ENCODE data around the gene USP17L18. TPM values are rescaled to one million over a fixed set of nuclear protein-coding genes. Genes with fewer than 3 reads are reported as not detected.

USP17L18 gene
- total and polyA plus RNA-seq, 9 of the 15 experiments (the other 6 are each of a cell fraction or from before 2014, with no cell fraction given), result not detected

Other genes with a start within 250 kb of the USP17L18 start
Only the 7 nearest of the 20 such genes appear.
- gene USP17L13, start 23.7 kb upstream of the USP17L18 start, total RNA-seq (2014; rRNA removed), result not detected in 2 replicates
- not detected in 2 replicates for gene USP17L13, start 23.7 kb upstream of the USP17L18 start, total RNA-seq (2014; rRNA removed; fragmentation: Illumina TruSeq; extraction: Trizol)
- not detected in 2 replicates for gene USP17L13, start 23.7 kb upstream of the USP17L18 start, total RNA-seq (2015; rRNA removed; fragmentation: Illumina TruSeq; extraction: Trizol)
- not detected in 2 replicates for gene USP17L13, start 23.7 kb upstream of the USP17L18 start, total RNA-seq (2021)
- not detected in 2 replicates for gene USP17L13, start 23.7 kb upstream of the USP17L18 start, polyA plus RNA-seq (2011; rRNA removed)
- gene USP17L13, start 23.7 kb upstream of the USP17L18 start, polyA plus RNA-seq (2014; fragmentation: Illumina TruSeq; extraction: Trizol), result not detected in 2 replicates
- not detected for gene USP17L13, start 23.7 kb upstream of the USP17L18 start, polyA plus RNA-seq (2014; fragmentation: Nextera tagmentation; extraction: Ambion mirVana)
- not detected in 2 replicates for gene USP17L13, start 23.7 kb upstream of the USP17L18 start, polyA plus RNA-seq (2014; rRNA removed)
- gene USP17L15, start 14.2 kb upstream of the USP17L18 start, total RNA-seq (2014; rRNA removed), result not detected in 2 replicates
- not detected in 2 replicates for gene USP17L15, start 14.2 kb upstream of the USP17L18 start, total RNA-seq (2014; rRNA removed; fragmentation: Illumina TruSeq; extraction: Trizol)
- not detected in 2 replicates for gene USP17L15, start 14.2 kb upstream of the USP17L18 start, total RNA-seq (2015; rRNA removed; fragmentation: Illumina TruSeq; extraction: Trizol)
- not detected in 2 replicates for gene USP17L15, start 14.2 kb upstream of the USP17L18 start, total RNA-seq (2021)
- gene USP17L15, start 14.2 kb upstream of the USP17L18 start, polyA plus RNA-seq (2011; rRNA removed), result not detected in 2 replicates
- gene USP17L15, start 14.2 kb upstream of the USP17L18 start, polyA plus RNA-seq (2014; fragmentation: Illumina TruSeq; extraction: Trizol), result not detected in 2 replicates
- gene USP17L15, start 14.2 kb upstream of the USP17L18 start, polyA plus RNA-seq (2014; fragmentation: Nextera tagmentation; extraction: Ambion mirVana), result not detected
- not detected in 2 replicates for gene USP17L15, start 14.2 kb upstream of the USP17L18 start, polyA plus RNA-seq (2014; rRNA removed)
- not detected in 2 replicates for gene USP17L17, start 4.8 kb upstream of the USP17L18 start, total RNA-seq (2014; rRNA removed)
- gene USP17L17, start 4.8 kb upstream of the USP17L18 start, total RNA-seq (2014; rRNA removed; fragmentation: Illumina TruSeq; extraction: Trizol), result not detected in 2 replicates
- not detected in 2 replicates for gene USP17L17, start 4.8 kb upstream of the USP17L18 start, total RNA-seq (2015; rRNA removed; fragmentation: Illumina TruSeq; extraction: Trizol)
- not detected in 2 replicates for gene USP17L17, start 4.8 kb upstream of the USP17L18 start, total RNA-seq (2021)
- not detected in 2 replicates for gene USP17L17, start 4.8 kb upstream of the USP17L18 start, polyA plus RNA-seq (2011; rRNA removed)
- not detected in 2 replicates for gene USP17L17, start 4.8 kb upstream of the USP17L18 start, polyA plus RNA-seq (2014; fragmentation: Illumina TruSeq; extraction: Trizol)
- gene USP17L17, start 4.8 kb upstream of the USP17L18 start, polyA plus RNA-seq (2014; fragmentation: Nextera tagmentation; extraction: Ambion mirVana), result not detected
- not detected in 2 replicates for gene USP17L17, start 4.8 kb upstream of the USP17L18 start, polyA plus RNA-seq (2014; rRNA removed)
- gene USP17L19, start 4.7 kb downstream of the USP17L18 start, total RNA-seq (2014; rRNA removed), result not detected in 2 replicates
- gene USP17L19, start 4.7 kb downstream of the USP17L18 start, total RNA-seq (2014; rRNA removed; fragmentation: Illumina TruSeq; extraction: Trizol), result not detected in 2 replicates
- not detected in 2 replicates for gene USP17L19, start 4.7 kb downstream of the USP17L18 start, total RNA-seq (2015; rRNA removed; fragmentation: Illumina TruSeq; extraction: Trizol)
- gene USP17L19, start 4.7 kb downstream of the USP17L18 start, total RNA-seq (2021), result not detected in 2 replicates
- gene USP17L19, start 4.7 kb downstream of the USP17L18 start, polyA plus RNA-seq (2011; rRNA removed), result not detected in 2 replicates
- gene USP17L19, start 4.7 kb downstream of the USP17L18 start, polyA plus RNA-seq (2014; fragmentation: Illumina TruSeq; extraction: Trizol), result not detected in 2 replicates
- not detected for gene USP17L19, start 4.7 kb downstream of the USP17L18 start, polyA plus RNA-seq (2014; fragmentation: Nextera tagmentation; extraction: Ambion mirVana)
- not detected in 2 replicates for gene USP17L19, start 4.7 kb downstream of the USP17L18 start, polyA plus RNA-seq (2014; rRNA removed)
- not detected in 2 replicates for gene USP17L20, start 9.5 kb downstream of the USP17L18 start, total RNA-seq (2014; rRNA removed)
- not detected in 2 replicates for gene USP17L20, start 9.5 kb downstream of the USP17L18 start, total RNA-seq (2014; rRNA removed; fragmentation: Illumina TruSeq; extraction: Trizol)
- gene USP17L20, start 9.5 kb downstream of the USP17L18 start, total RNA-seq (2015; rRNA removed; fragmentation: Illumina TruSeq; extraction: Trizol), result not detected in 2 replicates
- not detected in 2 replicates for gene USP17L20, start 9.5 kb downstream of the USP17L18 start, total RNA-seq (2021)
- not detected in 2 replicates for gene USP17L20, start 9.5 kb downstream of the USP17L18 start, polyA plus RNA-seq (2011; rRNA removed)
- not detected in 2 replicates for gene USP17L20, start 9.5 kb downstream of the USP17L18 start, polyA plus RNA-seq (2014; fragmentation: Illumina TruSeq; extraction: Trizol)
- not detected for gene USP17L20, start 9.5 kb downstream of the USP17L18 start, polyA plus RNA-seq (2014; fragmentation: Nextera tagmentation; extraction: Ambion mirVana)
- gene USP17L20, start 9.5 kb downstream of the USP17L18 start, polyA plus RNA-seq (2014; rRNA removed), result not detected in 2 replicates
- not detected in 2 replicates for gene USP17L21, start 14.2 kb downstream of the USP17L18 start, total RNA-seq (2014; rRNA removed)
- gene USP17L21, start 14.2 kb downstream of the USP17L18 start, total RNA-seq (2014; rRNA removed; fragmentation: Illumina TruSeq; extraction: Trizol), result not detected in 2 replicates
- not detected in 2 replicates for gene USP17L21, start 14.2 kb downstream of the USP17L18 start, total RNA-seq (2015; rRNA removed; fragmentation: Illumina TruSeq; extraction: Trizol)
- gene USP17L21, start 14.2 kb downstream of the USP17L18 start, total RNA-seq (2021), result not detected in 2 replicates
- gene USP17L21, start 14.2 kb downstream of the USP17L18 start, polyA plus RNA-seq (2011; rRNA removed), result not detected in 2 replicates
- gene USP17L21, start 14.2 kb downstream of the USP17L18 start, polyA plus RNA-seq (2014; fragmentation: Illumina TruSeq; extraction: Trizol), result not detected in 2 replicates
- gene USP17L21, start 14.2 kb downstream of the USP17L18 start, polyA plus RNA-seq (2014; fragmentation: Nextera tagmentation; extraction: Ambion mirVana), result not detected
- gene USP17L21, start 14.2 kb downstream of the USP17L18 start, polyA plus RNA-seq (2014; rRNA removed), result not detected in 2 replicates
- gene USP17L22, start 19.0 kb downstream of the USP17L18 start, total RNA-seq (2014; rRNA removed), result not detected in 2 replicates
- not detected in 2 replicates for gene USP17L22, start 19.0 kb downstream of the USP17L18 start, total RNA-seq (2014; rRNA removed; fragmentation: Illumina TruSeq; extraction: Trizol)
- gene USP17L22, start 19.0 kb downstream of the USP17L18 start, total RNA-seq (2015; rRNA removed; fragmentation: Illumina TruSeq; extraction: Trizol), result not detected in 2 replicates
- not detected in 2 replicates for gene USP17L22, start 19.0 kb downstream of the USP17L18 start, total RNA-seq (2021)
- gene USP17L22, start 19.0 kb downstream of the USP17L18 start, polyA plus RNA-seq (2011; rRNA removed), result not detected in 2 replicates
- gene USP17L22, start 19.0 kb downstream of the USP17L18 start, polyA plus RNA-seq (2014; fragmentation: Illumina TruSeq; extraction: Trizol), result not detected in 2 replicates
- not detected for gene USP17L22, start 19.0 kb downstream of the USP17L18 start, polyA plus RNA-seq (2014; fragmentation: Nextera tagmentation; extraction: Ambion mirVana)
- not detected in 2 replicates for gene USP17L22, start 19.0 kb downstream of the USP17L18 start, polyA plus RNA-seq (2014; rRNA removed)

Data from K562 (cell line).